ENCODE results near the gene NRIP1. TPM values are rescaled to one million over a fixed set of nuclear protein-coding genes. Genes with fewer than 3 reads are reported as not detected.

Gene NRIP1
- total and polyA plus RNA-seq, 9 of the 15 experiments (the other 6 are each of a cell fraction or from before 2014, with no cell fraction given) = 4.3 to 42.8 (median 19.6) TPM

- TF ChIP-seq THRA (IDR thresholded peaks at IDR 0.05) (no peak), HNRNPLL (IDR thresholded peaks at IDR 0.05; ENCODE audit: low read depth, low read length, poor library complexity, severe bottlenecking) (no peak), ZNF354B (CRISPR knock-in tag; IDR thresholded peaks at IDR 0.05) (no peak), CGGBP1 (CRISPR knock-in tag; IDR thresholded peaks at IDR 0.05) (peak; percentile 38; the same call in 1 of the 2 replicates), JUND (IDR thresholded peaks at IDR 0.05; ENCODE audit: borderline replicate concordance, low read depth, low read length) (peak; percentile 7; the same call in 1 of the 2 replicates), JUND (tag; IDR thresholded peaks at IDR 0.05; ENCODE audit: borderline replicate concordance, low read depth, low read length) (no peak), SUPT5H (IDR thresholded peaks at IDR 0.05) (peak; percentile 56), EHMT2 (IDR thresholded peaks at IDR 0.05) (peak; percentile 47; the same call in 1 of the 2 replicates), RBFOX2 (IDR thresholded peaks at IDR 0.05; ENCODE audit: low read depth, low read length) (peak; percentile 85), CXXC5 (CRISPR knock-in tag; IDR thresholded peaks at IDR 0.05) (peak; percentile 93), ZBTB40 (IDR thresholded peaks at IDR 0.05) (0 out of 2 replicates have a peak, but pooled peaks have one; percentile 32), ZBTB40 (CRISPR knock-in tag; IDR thresholded peaks at IDR 0.05) (no peak), TOE1 (IDR thresholded peaks at IDR 0.05; ENCODE audit: borderline replicate concordance) (peak; percentile 43; the same call in 1 of the 2 replicates), TOE1 (CRISPR knock-in tag; IDR thresholded peaks at IDR 0.05; ENCODE audit: borderline replicate concordance, low read depth) (no peak), ARHGAP35 (IDR thresholded peaks at IDR 0.05; ENCODE audit: partially characterized antibody) (no peak), POLR2B (IDR thresholded peaks at IDR 0.05; ENCODE audit: low read depth, partially characterized antibody) (peak; percentile 55), HES1 (IDR thresholded peaks at IDR 0.05; ENCODE audit: low read depth) (no peak)
Observed at GRCh38 chr21:15064576-15065391, at the start of gene NRIP1 (continued).

Data from K562 (cell line).